HG02840 (cell line): Measurements from ENCODE around the gene PATJ.

Experiments
- ATAC-seq: cut with Tn5 transposase; IDR thresholded peaks from one replicate; pipeline ENCODE4 v1.9.1; 2021; ENCODE audit warnings: mild to moderate bottlenecking, moderate library complexity, moderate number of reproducible peaks; ENCODE audit not compliant: unreplicated experiment, low FRiP score

PATJ gene

GRCh38 chr1:62082456-62083363 lies 340.4 kb downstream of the PATJ start:
- no peak for ATAC-seq

GRCh38 chr1:62084310-62084890 lies 342.1 kb downstream of the PATJ start:
- ATAC-seq = no peak

- ATAC-seq = no peak
Observed at GRCh38 chr1:62088439-62088838, 346.2 kb downstream of the PATJ start.

- ATAC-seq = no peak
Observed at GRCh38 chr1:62089570-62089969, 347.3 kb downstream of the PATJ start.

GRCh38 chr1:62090016-62090415 lies 347.7 kb downstream of the PATJ start:
- ATAC-seq = no peak

GRCh38 chr1:62092110-62092509 lies 349.8 kb downstream of the PATJ start:
- ATAC-seq = no peak

GRCh38 chr1:62093261-62093660 lies 351.0 kb downstream of the PATJ start:
- ATAC-seq = no peak

- ATAC-seq = no peak
Observed at GRCh38 chr1:62097464-62097863, 355.2 kb downstream of the PATJ start.

GRCh38 chr1:62100442-62100841 lies 358.2 kb downstream of the PATJ start:
- no peak for ATAC-seq

GRCh38 chr1:62103846-62104245 lies 361.6 kb downstream of the PATJ start:
- ATAC-seq = no peak

GRCh38 chr1:62107923-62108322 lies 365.6 kb downstream of the PATJ start:
- ATAC-seq = no peak

GRCh38 chr1:62109124-62109523 lies 366.8 kb downstream of the PATJ start:
- no peak for ATAC-seq

- ATAC-seq = no peak
Observed at GRCh38 chr1:62110198-62110817, 368.0 kb downstream of the PATJ start.

GRCh38 chr1:62111084-62111483 lies 368.8 kb downstream of the PATJ start:
- no peak for ATAC-seq

GRCh38 chr1:62113507-62113906 lies 371.2 kb downstream of the PATJ start:
- ATAC-seq = no peak

GRCh38 chr1:62117018-62117750 lies 374.9 kb downstream of the PATJ start:
- ATAC-seq = no peak

- ATAC-seq = no peak
Observed at GRCh38 chr1:62126579-62127290, 384.5 kb downstream of the PATJ start.

GRCh38 chr1:62128745-62129144 lies 386.5 kb downstream of the PATJ start:
- ATAC-seq = no peak

GRCh38 chr1:62131093-62131725 lies 388.9 kb downstream of the PATJ start:
- no peak for ATAC-seq

GRCh38 chr1:62138029-62138428 lies 395.7 kb downstream of the PATJ start:
- no peak for ATAC-seq
